Brain microvascular endothelial cell (primary cell): ENCODE measurements around the gene WDR62.
"Not testable (repeated sequence)": the region's sequence is repeated elsewhere in the genome, so short reads cannot be mapped to it uniquely, and the experiment has no call there.

Experiments
- DNase-seq: peaks from one replicate; pipeline ENCODE4 v3.0.0-alpha.2; 2020
- H3K27ac ChIP-seq: fragments of 250-450 bp; sonication (Bioruptor Pico); 2 replicates; pipeline ENCODE4 v1.5.1; 2020; ENCODE audit warnings: mild to moderate bottlenecking, moderate library complexity
- H3K27me3 ChIP-seq: fragments of 250-450 bp; sonication (Bioruptor Pico); replicated peaks from 2 replicates; pipeline ENCODE4 v1.5.1; 2020; ENCODE audit warnings: mild to moderate bottlenecking
- H3K36me3 ChIP-seq: fragments of 250-450 bp; sonication (Bioruptor Pico); replicated peaks from 2 replicates; pipeline ENCODE4 v1.5.1; 2020; ENCODE audit warnings: mild to moderate bottlenecking
- H3K4me3 ChIP-seq: 2 replicates; pipeline ENCODE4 v1.5.1; 2011; ENCODE audit warnings: low read depth, mild to moderate bottlenecking, control low read depth, low read length, moderate library complexity
- CTCF ChIP-seq: IDR thresholded peaks from 2 replicates; pipeline ENCODE4 v1.5.1; 2011; ENCODE audit warnings: low read depth, mild to moderate bottlenecking, moderate library complexity, low read length, control low read depth, inconsistent platforms; ENCODE audit errors: missing control alignments
- in situ Hi-C: cut with HindIII; loops from 2 replicates; pipeline ENCODE4 v1.10.0; 2017; ENCODE audit warnings: low sequenced_read_pairs, low pct_ligation_motif_present

Gene WDR62

GRCh38 chr19:36067681-36068080 is 13.0 kb downstream of the WDR62 start:
- Histone ChIP-seq H3K27me3 (no peaks in the 10 kb centered on the region), H3K36me3 (no peaks in the 10 kb centered on the region), H3K27ac (no peak overlapping the region), H3K4me3 (no peak overlapping the region)
- TF ChIP-seq CTCF = no peak
- in situ Hi-C loops = no loop called here
- no peak for DNase-seq

GRCh38 chr19:36068810-36069499 is 14.3 kb downstream of the WDR62 start:
- DNase-seq, H3K27ac ChIP-seq, H3K4me3 ChIP-seq, H3K36me3 ChIP-seq, in situ Hi-C loops, H3K27me3 ChIP-seq: not testable (repeated sequence)

- H3K36me3 ChIP-seq = no peaks in the 10 kb centered on the region
- in situ Hi-C loops = no loop called here
- no peak overlapping the region for H3K4me3 ChIP-seq
- H3K27me3 ChIP-seq = no peaks in the 10 kb centered on the region
- DNase-seq = no peak
- no peak overlapping the region for H3K27ac ChIP-seq
- TF ChIP-seq CTCF = no peak
Observed at GRCh38 chr19:36072081-36072480, 17.4 kb downstream of the WDR62 start.

GRCh38 chr19:36073121-36073876 is 18.6 kb downstream of the WDR62 start:
- no peak for TF ChIP-seq CTCF
- H3K27me3 ChIP-seq = no peaks in the 10 kb centered on the region
- no peak overlapping the region for H3K4me3 ChIP-seq
- H3K36me3 ChIP-seq = no peaks in the 10 kb centered on the region
- H3K27ac ChIP-seq = no peak overlapping the region
- DNase-seq = no peak
- in situ Hi-C loops = no loop called here

- H3K27me3 ChIP-seq = no peaks in the 10 kb centered on the region
- no peak overlapping the region for H3K27ac ChIP-seq
- in situ Hi-C loops = no loop called here
- no peak overlapping the region for H3K4me3 ChIP-seq
- no peak for TF ChIP-seq CTCF
- H3K36me3 ChIP-seq = no peaks in the 10 kb centered on the region
- DNase-seq = no peak
Observed at GRCh38 chr19:36079389-36079945, 24.8 kb downstream of the WDR62 start.

- Histone ChIP-seq H3K27ac (no peak overlapping the region), H3K27me3 (no peaks in the 10 kb centered on the region), H3K36me3 (no peaks in the 10 kb centered on the region), H3K4me3 (no peak overlapping the region)
- no peak for TF ChIP-seq CTCF
- in situ Hi-C loops = no loop called here
- no peak for DNase-seq
Observed at GRCh38 chr19:36081385-36081784, 26.7 kb downstream of the WDR62 start.
